Measurements from ENCODE around the gene OXTR. TPM values are rescaled to one million over a fixed set of nuclear protein-coding genes. Genes with fewer than 3 reads are reported as not detected.

OXTR gene
- 1 to 10 TPM; 2.6 to 3.5 TPM for total RNA-seq
- polyA plus RNA-seq, result 1 to 10 TPM in 1 of 2 donors, under 1 TPM in 1; 0.49 to 1.2 TPM
- long read RNA-seq, donor 1, result 0 reads
- long read RNA-seq, donor 2, result 0 reads
- long read RNA-seq, donor 3, result 0 reads
- long read RNA-seq, donor 4, result 0 reads
- long read RNA-seq, donor 5, result 0 reads

GRCh38 chr3:8769088-8769822 lies at the start of gene OXTR:
TSS of gene OXTR (minus strand) at chr3:8769613. CDS start at chr3:8768187, 1,426 bp downstream.
- DNase-seq, result peak; percentile 66 to 81 (median 79)
- peak; percentile 86 for ATAC-seq (ENCODE audit: insufficient read depth, low FRiP score)
- Histone ChIP-seq H3K36me3 (ENCODE audit: control insufficient read depth in 4 of 4, insufficient read depth in 4 of 4, low read length in 4 of 4) (no peaks in the 10 kb centered on the region), H3K4me3 (no peak within 1 kb of the TSS), H3K9me3 (ENCODE audit: control insufficient read depth in 4 of 4, insufficient read depth in 3 of 4, low read length in 3 of 4) (no peaks in the 10 kb centered on the region), H3K9ac (ENCODE audit: insufficient read depth in 1 of 2, low read length in 2 of 2) (no peak within 1 kb of the TSS), H3K4me1 (ENCODE audit: control insufficient read depth in 5 of 5, insufficient read depth in 5 of 5, low read length in 5 of 5) (peaks cover 0 to 26% (median 3%) of the 10 kb centered on the region in 5 donors), H3K27me3 (ENCODE audit: control insufficient read depth in 3 of 3, insufficient read depth in 3 of 3, low read length in 2 of 3) (peaks cover 15 to 53% (median 36%) of the 10 kb centered on the region in 3 donors), H3K27ac (ENCODE audit: low read depth in 1 of 2, low read length in 1 of 2) (no peak within 1 kb of the TSS)
- TF ChIP-seq CTCF (IDR thresholded peaks at IDR 0.05; ENCODE audit: control extremely low read depth, extremely low read depth), result peak; percentile 78
- 5 to 6% methylated on average over 50 to 53 of the region's 53 CpGs for WGBS, 2 donors

GRCh38 chr3:8817486-8817885 lies 48.1 kb upstream of the OXTR start:
- Histone ChIP-seq H3K36me3 (ENCODE audit: control insufficient read depth in 4 of 4, insufficient read depth in 4 of 4, low read length in 4 of 4) (no peaks in the 10 kb centered on the region), H3K9me3 (ENCODE audit: control insufficient read depth in 4 of 4, insufficient read depth in 3 of 4, low read length in 3 of 4) (peaks cover 0 to 19% (median 17%) of the 10 kb centered on the region in 4 donors), H3K9ac (ENCODE audit: insufficient read depth in 1 of 2, low read length in 2 of 2) (no peak overlapping the region), H3K27ac (ENCODE audit: low read depth in 1 of 2, low read length in 1 of 2) (no peak overlapping the region), H3K27me3 (ENCODE audit: control insufficient read depth in 3 of 3, insufficient read depth in 3 of 3, low read length in 2 of 3) (no peaks in the 10 kb centered on the region), H3K4me3 (no peak overlapping the region), H3K4me1 (ENCODE audit: control insufficient read depth in 5 of 5, insufficient read depth in 5 of 5, low read length in 5 of 5) (no peaks in the 10 kb centered on the region)
- WGBS, 2 donors, result 95 to 97% methylated on average over 2 of the region's 2 CpGs
- no peak for TF ChIP-seq CTCF (IDR thresholded peaks at IDR 0.05; ENCODE audit: control extremely low read depth, extremely low read depth)
- DNase-seq (no peak), ATAC-seq (ENCODE audit: insufficient read depth, low FRiP score) (no peak)

GRCh38 chr3:8816106-8816505 lies 46.7 kb upstream of the OXTR start:
- 92 to 95% methylated on average over 6 of the region's 6 CpGs for WGBS, 2 donors

More at GRCh38 chr3:8816106-8816505, 46.7 kb upstream of the OXTR start:
- ATAC-seq (ENCODE audit: insufficient read depth, low FRiP score), result no peak
- Histone ChIP-seq H3K36me3 (ENCODE audit: control insufficient read depth in 4 of 4, insufficient read depth in 4 of 4, low read length in 4 of 4) (no peaks in the 10 kb centered on the region), H3K4me1 (ENCODE audit: control insufficient read depth in 5 of 5, insufficient read depth in 5 of 5, low read length in 5 of 5) (no peaks in the 10 kb centered on the region), H3K9ac (ENCODE audit: insufficient read depth in 1 of 2, low read length in 2 of 2) (no peak overlapping the region), H3K27ac (ENCODE audit: low read depth in 1 of 2, low read length in 1 of 2) (no peak overlapping the region), H3K27me3 (ENCODE audit: control insufficient read depth in 3 of 3, insufficient read depth in 3 of 3, low read length in 2 of 3) (no peaks in the 10 kb centered on the region), H3K4me3 (no peak overlapping the region), H3K9me3 (ENCODE audit: control insufficient read depth in 4 of 4, insufficient read depth in 3 of 4, low read length in 3 of 4) (peaks cover 0 to 19% (median 16%) of the 10 kb centered on the region in 4 donors)
- TF ChIP-seq CTCF (IDR thresholded peaks at IDR 0.05; ENCODE audit: control extremely low read depth, extremely low read depth), result no peak
- no peak for DNase-seq

Measured in lung (tissue), 16 donors.